ENCODE results near the gene SPIN1.
A peak's percentile ranks its signal among the peaks of the same experiment; 100 is the strongest.
"Not testable (repeated sequence)": the region's sequence is repeated elsewhere in the genome, so short reads cannot be mapped to it uniquely, and the experiment has no call there.

SPIN1 gene

DNA sequence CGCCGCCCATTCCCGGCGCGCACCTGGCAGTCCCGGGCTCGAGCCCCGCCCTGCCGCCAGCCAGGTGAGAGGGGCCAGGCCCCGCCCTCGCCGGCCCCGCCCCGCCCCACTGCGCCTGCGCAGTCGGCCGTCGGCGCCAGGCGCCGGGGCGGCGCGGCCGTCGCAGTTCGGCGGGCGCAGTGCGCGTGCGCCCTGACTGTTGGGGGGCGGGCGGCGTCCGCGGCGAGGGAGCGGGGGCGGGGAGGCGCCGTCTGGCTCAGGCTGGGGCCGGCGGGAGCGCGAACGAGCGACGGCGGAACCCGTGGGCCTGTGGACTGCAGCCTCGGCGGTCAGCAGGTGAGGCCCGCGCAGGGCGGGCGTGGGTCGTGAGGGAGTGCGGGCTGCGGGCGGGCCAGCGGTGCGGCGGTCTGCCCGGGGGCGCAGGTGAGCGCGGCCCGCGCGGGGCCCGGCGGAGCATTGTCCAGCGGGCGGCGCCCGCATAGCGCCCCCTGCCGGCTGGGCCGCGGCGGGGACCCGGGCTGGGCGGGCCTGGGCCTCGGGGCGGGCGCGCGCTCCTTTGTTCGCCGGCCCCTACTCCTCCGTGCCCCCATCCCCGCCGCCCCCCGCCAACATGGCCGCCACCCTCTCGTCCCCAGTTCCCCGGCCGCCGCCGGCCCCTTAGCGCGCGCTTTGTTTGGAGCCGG is at the start of gene SPIN1:
Gene SPIN1, plus strand, starts transcription at position 242 of the 683 bp plus-strand sequence. CDS start 38,096 bp downstream, outside the sequence.
- DNase-seq (ENCODE audit: low read depth), result peak; percentile 74
- TF ChIP-seq CTCF (conservative IDR thresholded peaks at IDR 0.05; ENCODE audit: low read depth, low read length), result no peak
- peak within 1 kb of the TSS; percentile 92 for H3K4me3 ChIP-seq (ENCODE audit: low read depth, low read length)

GRCh38 chr9:88339317-88339716 is 48.9 kb upstream of the SPIN1 start:
- DNase-seq (ENCODE audit: low read depth), result no peak
- TF ChIP-seq CTCF (conservative IDR thresholded peaks at IDR 0.05; ENCODE audit: low read depth, low read length), result no peak
- no peak overlapping the region for H3K4me3 ChIP-seq (ENCODE audit: low read depth, low read length)

GRCh38 chr9:88342246-88342645 is 46.0 kb upstream of the SPIN1 start:
- TF ChIP-seq CTCF (conservative IDR thresholded peaks at IDR 0.05; ENCODE audit: low read depth, low read length), result no peak
- DNase-seq (ENCODE audit: low read depth), result peak; percentile 62
- no peak overlapping the region for H3K4me3 ChIP-seq (ENCODE audit: low read depth, low read length)

- no peak for TF ChIP-seq CTCF (conservative IDR thresholded peaks at IDR 0.05; ENCODE audit: low read depth, low read length)
- no peak for DNase-seq (ENCODE audit: low read depth)
- no peak overlapping the region for H3K4me3 ChIP-seq (ENCODE audit: low read depth, low read length)
These were observed 44.2 kb upstream of the SPIN1 start for GRCh38 chr9:88344013-88344412.

- DNase-seq (ENCODE audit: low read depth); H3K4me3 ChIP-seq (ENCODE audit: low read depth, low read length): not testable (repeated sequence)
These were observed 37.9 kb upstream of the SPIN1 start for GRCh38 chr9:88350354-88350753.

DNA sequence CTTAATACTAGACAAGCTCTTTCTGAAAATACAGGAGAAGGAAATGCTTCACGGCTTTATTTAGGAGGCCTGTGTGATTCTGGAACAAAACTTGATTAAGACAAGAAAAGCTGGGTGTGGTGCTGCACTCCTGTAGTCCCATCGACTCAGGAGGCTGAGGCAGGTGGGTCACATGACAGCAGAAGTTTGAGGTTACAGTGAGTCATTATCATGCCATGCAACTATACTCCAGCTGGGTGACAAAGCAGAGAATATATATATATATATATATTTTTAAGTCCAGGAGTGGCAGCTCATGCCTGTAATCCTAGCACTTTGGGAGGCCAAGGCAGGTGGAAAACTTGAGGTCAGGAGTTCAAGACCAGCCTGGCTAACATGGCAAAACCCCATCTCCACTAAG is 33.1 kb upstream of the SPIN1 start:
- peak; percentile 28 for DNase-seq (ENCODE audit: low read depth)
- no peak for TF ChIP-seq CTCF (conservative IDR thresholded peaks at IDR 0.05; ENCODE audit: low read depth, low read length)
- no peak overlapping the region for H3K4me3 ChIP-seq (ENCODE audit: low read depth, low read length)

- not testable (repeated sequence) for DNase-seq (ENCODE audit: low read depth); H3K4me3 ChIP-seq (ENCODE audit: low read depth, low read length)
These were observed 31.0 kb upstream of the SPIN1 start for GRCh38 chr9:88357250-88357649.

DNA sequence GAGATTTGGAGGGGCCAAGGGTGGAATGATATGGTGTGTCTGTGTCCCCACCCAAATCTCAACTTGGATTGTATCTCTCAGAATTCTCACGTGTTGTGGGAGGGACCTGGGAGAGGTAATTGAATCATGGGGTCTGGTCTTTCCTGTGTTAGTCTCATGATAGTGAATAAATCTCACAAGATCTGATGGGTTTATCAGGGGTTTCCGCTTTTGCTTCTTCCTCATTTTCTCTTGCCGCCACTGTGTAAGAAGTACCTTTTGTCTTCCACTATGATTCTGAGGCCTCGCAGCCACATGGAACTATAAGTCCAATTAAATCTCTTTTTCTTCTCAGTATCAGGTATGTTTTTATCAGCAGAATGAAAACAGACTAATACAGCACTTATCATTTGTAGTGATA is 29.5 kb upstream of the SPIN1 start:
- TF ChIP-seq CTCF (conservative IDR thresholded peaks at IDR 0.05; ENCODE audit: low read depth, low read length), result no peak
- DNase-seq (ENCODE audit: low read depth), result no peak
- H3K4me3 ChIP-seq (ENCODE audit: low read depth, low read length), result no peak overlapping the region

Data from choroid plexus epithelial cell (primary cell).